NCI-H2081 (cell line): ENCODE data around the gene KIAA0319L.
A peak's percentile ranks its signal among the peaks of the same experiment; 100 is the strongest.
"Not testable (repeated sequence)": the region's sequence is repeated elsewhere in the genome, so short reads cannot be mapped to it uniquely, and the experiment has no call there.

Experiments
- DNase-seq, 2 experiments: peaks; one replicate each; lab custom pipeline; 2025; lab: John Stamatoyannopoulos, UW

The KIAA0319L gene

DNA sequence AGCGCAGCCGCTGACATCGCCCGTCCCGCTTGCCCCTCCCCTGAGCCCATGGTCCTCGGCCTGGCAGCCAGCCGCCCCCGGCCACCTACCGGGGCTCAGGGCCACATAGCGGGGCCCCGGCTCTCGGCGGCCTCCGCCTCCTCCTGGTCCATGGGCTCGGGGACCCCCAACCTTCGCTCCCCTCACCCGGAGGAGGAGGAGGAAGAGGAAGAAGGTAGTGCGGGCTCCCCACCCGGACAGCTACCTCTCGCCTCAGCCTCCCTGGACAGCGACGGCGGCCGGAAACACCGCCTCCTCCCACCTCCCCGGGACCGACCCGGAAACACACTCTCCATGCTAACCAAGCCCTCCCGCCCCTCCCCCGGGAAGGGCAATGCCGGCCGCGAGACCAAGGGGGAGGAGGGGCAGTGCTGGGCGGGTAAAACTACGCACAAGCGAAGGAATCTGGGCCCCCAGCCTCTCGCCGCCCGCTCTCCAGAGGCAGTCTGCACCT is at the start of gene KIAA0319L:
TSS of gene KIAA0319L (minus strand) at position 286 of the 493 bp plus-strand sequence. CDS start 2,912 bp downstream, outside the sequence.
- DNase-seq: peak; percentile 94

DNA sequence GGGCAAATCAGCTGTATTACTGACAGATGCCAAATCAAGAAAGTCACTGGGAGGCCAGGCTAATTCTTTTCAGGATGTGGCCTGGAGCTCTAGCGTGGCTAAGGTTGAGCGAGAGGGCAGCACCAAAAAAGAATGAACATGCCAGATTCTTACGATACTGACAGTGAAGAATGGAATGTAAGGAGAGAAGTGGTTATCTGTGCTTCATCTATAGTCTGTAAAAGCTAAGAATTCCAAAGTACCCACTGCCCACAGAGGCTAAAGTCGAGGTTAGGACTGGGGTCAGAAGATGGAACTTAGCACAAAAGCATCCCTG is 48.6 kb upstream of the KIAA0319L start:
- no peak for DNase-seq

DNA sequence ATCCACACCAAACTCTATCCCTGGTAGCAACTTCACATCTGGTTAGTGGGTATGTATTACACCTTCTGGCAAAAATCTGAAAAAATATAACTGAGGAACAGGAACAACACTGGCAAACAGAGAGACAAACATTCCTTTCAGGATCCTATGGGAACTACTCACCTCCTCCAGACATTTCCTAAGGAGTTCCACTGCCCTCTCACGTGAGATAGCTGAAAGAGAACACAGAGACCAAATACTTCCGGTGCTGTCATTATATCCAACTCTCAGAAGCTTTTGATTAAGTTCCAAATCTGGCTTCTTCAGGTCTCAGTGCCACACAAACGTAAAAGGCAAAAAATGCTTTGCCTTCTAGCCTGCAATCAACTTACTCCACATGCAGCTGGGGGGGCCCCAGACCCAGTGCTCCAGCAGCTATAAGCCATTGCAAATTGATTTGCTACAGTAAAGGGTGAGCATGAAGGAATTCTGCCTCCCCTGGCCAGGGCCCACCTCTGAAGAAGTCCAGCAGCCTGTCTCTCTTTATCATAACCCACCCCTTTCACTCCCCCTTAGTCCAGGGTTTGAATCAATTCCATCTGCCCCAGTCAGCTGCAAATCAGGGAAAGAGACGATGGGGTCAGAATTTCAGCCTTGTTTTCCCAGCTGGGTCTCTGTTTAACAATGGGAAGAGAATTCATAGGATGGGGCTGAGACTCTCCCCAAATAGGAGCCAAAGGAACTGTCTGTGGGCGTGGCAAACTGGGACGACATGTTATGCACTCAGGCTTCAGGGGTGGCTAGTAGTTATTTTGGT is 48.1 kb upstream of the KIAA0319L start:
- no peak for DNase-seq

DNA sequence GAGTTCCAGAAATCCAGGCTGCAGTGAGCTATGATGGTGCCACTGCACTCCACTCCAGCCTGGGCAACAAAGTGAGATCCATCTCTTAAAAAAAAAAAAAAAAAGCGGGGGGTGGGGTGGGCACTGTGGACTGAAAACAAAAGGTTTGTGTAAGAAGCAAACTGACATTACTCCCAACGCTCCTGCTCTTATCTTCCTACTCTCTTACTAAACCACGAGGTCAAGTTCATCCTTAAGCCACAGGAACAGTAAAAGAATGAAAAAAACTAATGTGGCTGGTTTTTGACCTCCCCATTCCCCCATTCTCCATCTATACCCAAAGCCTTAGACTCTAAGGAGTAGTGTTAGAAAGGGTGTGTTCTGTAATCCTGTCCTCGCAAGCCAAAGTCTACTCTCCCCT is 46.7 kb upstream of the KIAA0319L start:
- no peak for DNase-seq

DNA sequence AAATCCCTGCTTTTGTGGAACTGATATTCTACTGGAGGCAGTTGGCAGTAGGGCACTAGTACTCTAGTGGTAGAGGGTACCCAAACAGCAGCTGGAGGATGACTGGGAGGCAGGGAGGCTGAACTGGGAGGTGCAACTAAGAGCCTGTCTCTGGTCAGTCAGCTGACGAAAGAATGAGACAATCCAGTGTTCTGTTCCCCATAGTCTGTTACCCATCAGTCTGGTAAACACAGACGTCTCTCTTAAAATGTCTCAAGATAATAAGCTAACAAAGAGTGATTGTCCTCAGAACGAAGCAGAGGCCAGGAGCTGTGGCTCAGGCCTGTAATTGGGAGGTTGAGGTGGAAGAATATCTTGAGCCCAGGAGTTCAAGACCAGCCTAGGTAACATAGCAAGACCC is 46.3 kb upstream of the KIAA0319L start:
- DNase-seq: no peak

DNA sequence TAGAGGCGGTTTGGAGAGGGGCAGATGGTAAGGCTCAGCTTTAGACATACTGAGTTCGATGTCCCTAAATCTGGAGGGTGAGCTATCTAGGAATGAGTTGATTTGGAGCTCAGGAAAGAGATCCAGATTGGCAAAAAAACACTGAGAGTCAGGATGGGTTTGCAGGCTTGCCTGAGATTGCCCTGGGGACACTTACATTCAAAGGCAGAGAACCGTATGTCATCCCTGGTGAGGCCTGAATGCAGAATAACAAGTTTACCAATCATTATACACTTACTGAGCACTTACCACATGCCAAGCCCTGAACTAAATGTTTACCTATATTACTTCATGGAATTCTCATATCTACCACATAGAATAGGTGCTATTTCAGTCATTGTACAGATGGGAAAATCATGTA is 43.4 kb upstream of the KIAA0319L start:
- DNase-seq: no peak

DNA sequence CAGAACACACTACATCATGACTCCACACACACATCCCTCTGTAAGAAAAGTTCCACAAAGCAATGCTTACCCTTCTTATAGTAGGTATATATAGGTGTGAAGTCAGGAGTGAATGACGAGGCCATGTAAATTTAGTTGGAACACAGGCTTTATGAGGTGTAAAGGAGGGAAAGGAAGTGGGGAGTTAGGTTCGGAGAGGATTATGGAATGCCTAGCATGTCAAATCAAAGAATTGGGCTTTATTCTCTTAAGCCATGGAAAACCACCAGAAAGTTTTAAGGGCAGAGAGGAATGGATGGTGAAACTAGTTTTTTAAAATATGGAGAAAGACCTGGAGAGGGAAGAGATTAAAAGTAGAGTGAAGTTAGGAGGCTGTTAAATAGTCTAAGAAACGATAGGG is 42.2 kb upstream of the KIAA0319L start:
- no peak for DNase-seq

DNA sequence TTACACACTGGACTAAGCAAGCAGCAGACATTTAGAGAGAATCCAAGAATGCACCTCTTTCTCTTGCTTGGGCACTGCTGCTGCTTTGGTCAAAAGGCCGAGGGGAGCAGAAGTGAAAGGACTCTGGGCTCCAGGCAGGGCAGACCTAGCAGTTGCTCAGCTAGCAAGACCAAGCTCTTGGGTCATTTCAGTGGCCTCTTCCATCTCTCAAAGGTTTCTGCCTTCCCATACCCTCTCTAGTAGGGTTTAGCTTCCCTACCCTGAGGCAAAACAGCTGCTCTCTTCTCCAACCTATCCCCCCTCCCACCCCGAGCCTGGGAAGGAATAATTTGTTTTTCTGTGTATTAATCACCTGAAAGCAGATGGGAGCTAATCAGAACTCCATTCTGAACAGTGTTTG is 41.7 kb upstream of the KIAA0319L start:
- no peak for DNase-seq

DNA sequence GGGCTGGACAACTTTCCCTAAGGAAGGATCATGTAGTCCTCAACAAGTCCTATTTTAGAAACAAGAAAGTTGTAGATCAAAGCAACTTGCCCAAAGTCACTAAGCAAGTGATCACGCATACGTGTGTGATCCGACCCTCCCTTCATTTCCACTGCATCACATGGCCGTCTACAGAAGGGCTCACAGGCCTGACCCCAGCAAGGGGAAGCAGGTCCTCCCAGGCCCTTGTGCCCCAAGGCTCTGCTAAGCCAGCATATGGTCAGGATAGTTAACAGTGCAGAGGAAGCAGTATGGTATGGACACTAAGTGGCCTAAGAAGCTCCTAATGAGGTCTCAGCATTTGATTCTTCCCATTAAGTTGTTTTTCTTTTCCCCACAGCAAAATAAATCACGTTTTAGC is 40.7 kb upstream of the KIAA0319L start:
- DNase-seq: no peak

DNA sequence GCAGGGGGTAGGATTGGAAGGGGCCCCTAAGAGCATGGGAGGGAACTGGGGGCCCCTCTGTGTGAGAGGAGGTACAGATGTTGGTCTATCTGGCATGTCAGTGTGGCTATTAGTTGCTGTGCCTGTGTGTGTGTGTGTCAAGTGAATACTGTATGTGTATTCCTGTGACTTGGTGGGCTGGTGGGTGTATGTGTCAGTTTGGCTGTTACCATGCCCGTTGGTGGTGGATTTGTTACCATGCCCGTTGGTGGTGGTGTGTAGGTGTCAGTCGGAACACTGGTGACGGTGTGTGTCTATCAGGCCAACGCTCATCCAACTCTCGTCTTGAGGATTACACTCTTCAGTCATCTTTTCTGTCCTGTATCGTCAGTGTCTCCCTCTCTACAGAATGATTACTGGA is 38.5 kb upstream of the KIAA0319L start:
- DNase-seq: no peak

DNA sequence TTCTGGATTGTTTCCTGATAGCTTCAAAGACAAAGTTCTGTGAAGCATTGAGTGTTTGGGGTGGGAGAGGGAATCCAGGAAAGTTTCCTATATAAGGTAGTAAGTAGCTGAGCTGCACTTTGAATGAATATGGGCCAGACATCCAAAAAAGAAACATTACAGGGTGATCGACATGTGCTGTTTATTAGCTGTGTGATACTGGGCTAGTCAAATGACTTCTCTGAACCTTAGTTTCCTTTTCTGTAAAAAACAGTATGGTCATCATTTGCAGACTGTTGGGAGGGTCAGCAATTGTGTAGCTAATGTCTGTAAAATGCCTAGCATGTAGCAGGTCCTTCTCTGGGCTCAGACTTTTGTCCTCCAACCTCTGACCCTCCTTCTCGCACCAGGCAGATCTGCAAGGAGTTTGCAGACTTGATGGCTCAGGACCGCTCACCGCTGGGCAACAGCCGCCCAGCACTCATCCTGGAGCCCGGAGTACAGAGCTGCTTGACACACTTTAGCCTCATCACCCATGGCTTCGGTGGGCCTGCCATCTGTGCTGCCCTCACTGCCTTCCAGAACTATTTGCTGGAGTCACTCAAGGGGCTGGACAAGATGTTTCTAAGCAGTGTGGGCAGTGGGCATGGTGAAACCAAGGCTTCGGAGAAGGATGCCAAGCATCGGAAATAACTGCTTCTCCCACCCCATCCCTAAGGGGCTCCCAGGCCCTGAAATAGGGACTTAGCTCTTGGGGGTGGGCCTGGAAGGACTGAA is 37.0 kb upstream of the KIAA0319L start:
- no peak for DNase-seq

DNA sequence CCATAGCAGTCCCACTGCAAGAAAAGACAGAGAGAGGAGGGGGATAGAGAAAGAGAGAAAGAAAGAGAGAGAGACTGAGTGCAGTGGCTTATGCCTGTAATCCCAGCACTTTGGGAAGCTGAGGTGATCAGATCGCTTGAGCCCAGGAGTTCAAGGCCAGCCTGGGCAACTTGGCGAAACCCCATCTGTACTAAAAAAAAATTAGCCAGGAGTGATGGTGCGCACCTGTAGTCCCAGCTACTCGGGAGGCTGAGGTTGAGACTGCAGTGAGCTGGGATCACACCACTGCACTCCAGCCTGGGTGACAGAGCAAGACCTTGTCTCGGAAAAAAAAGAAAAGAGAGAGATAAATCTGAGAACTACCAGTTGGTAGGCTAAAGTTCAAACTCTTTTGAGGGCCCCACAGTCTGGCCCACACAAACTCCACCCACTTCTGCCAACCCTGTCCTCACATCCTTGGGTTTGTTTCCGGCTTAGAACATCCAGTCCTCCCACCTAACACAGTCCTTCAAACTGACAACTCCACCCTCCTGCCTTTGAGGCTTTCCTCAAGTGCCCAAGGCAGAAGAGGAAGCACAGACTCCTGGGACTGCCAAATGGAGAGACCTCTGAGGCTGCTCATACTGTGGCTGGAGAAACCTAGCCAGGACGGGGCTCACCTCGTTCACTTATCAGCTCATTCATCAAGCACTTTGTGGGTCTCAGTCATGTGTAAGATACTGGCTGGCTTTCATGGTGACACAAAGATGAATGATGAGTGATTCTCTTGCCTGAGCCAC is 36.0 kb upstream of the KIAA0319L start:
- DNase-seq: no peak

DNA sequence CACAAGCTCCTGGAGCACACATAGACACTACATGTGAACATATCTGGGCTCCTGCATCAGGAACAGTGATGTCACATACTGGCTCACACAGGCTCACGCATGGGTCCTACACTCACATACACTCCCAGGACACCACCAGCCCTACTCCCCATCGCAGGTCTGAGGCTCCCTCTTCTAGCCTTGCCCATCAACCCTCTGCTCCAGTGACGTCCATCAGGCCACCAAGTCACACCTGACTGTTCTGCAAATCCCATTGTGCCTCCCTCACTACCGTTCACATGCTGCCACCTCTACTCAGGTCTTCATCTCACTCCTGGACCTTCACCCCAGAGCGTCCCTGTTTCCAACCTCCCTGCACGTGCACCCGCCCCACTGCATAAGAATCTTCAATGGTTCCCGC is 34.0 kb upstream of the KIAA0319L start:
- no peak for DNase-seq

DNA sequence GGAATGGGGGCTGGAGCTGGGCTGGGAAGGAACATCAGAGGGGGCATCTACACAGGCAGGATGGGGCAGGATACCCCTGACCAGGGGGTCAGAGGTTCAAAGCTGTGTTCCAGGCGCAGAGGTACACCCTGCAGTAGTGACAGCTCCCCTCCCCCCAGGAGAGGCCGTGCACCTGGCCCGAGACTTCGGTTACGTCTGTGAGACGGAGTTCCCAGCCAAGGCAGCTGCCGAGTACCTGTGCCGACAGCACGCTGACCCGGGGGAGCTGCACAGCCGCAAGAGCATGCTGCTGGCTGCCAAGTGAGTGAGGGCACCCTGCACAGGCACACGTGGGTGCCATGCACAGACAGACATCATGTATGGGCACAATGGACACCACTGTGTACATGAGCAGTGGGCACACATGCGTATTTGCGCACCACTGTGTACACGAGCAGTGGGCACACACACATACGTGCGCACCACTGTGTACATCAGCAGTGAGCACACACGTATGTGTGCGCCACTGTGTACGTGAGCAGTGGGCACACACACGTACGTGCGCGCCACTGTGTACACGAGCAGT is 33.4 kb upstream of the KIAA0319L start:
- no peak for DNase-seq

DNA sequence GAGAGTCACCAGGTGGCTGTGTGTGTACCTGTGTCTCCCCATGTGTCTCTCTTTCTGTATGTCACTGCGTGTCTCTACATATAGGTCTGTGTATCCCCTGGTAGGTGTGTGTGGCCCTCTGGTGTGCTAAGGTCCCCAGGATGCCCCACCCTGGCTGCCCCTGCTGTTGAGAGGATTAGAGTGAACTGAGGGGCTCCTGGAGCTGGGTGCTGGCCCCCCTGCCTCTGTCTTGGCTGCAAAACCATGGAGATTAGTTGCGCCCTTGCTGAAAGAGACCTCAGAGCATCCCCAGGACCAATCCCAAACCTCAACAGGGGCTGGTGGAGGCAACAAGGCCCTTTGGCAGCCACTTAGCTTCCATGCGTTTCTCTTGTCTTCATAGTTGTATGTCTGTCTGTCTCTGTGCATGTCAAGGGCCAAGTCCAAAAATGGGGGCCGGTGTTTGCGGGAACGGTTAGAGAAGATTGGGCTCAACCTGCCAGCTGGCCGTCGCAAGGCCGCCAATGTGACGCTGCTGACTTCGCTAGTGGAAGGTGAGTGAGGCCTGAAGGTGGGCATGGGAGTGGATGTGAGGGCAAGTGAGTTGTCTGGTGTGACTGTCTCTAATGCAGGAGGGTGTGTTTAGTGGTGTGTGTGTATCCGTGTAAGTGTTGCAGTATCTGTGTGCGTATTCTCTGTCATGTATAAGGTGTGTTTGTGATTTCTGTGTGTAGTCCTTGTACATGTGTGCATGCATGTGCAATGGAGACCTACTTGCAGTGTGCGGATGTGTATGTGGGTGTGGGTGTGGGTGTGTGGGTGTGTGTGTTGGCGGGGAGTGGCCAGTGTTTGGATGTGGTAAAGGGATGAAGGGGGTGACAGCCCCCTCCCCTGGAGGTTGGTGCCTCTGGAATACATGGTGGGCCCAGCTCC is 32.6 kb upstream of the KIAA0319L start:
- DNase-seq: no peak

DNA sequence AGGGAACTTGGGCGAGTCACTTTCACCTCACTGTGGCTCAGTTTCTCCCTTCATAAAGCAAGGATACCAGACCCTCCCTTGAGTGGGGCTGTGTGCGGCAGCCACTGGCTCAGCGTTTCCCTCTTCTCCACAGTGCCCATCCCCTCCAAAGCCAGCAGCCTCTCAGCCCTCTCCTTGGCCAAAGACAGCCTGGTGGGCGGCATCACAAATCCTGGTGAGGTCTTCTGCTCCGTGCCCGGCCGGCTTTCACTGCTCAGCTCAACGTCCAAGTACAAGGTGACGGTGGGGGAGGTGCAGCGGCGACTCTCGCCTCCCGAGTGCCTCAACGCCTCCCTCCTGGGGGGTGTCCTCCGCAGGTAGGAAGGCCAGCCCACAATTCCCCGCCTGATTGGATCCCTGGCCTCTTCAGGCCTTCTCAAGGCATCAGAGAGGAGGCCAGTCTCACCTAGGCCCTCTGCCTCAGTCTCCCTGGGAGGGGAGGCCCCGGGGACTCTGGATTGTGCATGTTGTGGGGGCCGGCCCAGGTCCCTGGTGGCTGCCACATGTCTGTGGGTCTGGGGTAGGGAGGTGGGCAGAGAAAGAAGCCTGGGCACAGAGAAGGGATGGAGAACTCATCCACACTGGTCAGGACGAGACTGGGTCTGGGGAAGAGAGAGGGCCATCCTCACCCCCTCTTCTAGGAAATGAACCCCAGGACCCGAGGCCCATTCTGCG is 31.2 kb upstream of the KIAA0319L start:
- DNase-seq: no peak

DNA sequence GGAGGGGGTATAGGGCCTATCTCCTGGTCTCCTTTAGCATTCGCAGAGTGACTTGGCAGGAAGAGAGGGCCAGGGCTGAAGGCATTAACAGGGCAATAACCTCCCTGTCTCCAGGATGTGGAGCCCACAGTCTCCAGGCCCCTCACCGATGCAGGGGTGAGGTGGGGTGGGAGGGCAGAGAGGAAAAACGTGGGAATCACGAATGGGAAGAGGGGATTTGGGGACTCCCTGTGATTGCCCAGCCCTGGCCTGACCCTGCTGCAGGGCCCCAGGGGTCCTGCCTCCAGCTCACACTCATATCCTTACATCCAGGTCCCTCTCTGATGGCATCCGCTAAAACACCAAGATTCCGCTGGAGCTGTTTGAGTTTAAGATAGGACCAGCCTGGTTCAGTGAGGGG is 30.5 kb upstream of the KIAA0319L start:
- no peak for DNase-seq

DNA sequence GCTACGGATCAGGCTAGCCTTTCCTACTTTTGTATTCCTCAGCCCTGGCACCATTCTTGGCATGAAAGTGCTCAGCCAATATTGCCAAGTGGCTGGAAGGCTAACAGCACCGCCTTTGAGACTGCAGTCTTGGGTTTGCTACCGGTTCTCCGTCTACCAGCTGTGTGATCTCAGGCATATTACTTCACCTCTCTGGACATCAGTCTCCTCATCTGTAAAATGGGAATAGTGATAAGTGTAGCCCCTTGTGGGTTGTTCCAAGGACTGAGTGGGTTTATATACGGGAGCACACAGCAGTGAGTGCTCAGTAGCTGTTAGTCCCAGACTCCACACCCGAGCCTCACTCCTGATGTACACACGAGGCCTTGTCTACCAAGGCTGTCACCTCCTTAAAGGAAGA is 29.6 kb upstream of the KIAA0319L start:
- DNase-seq: no peak

DNA sequence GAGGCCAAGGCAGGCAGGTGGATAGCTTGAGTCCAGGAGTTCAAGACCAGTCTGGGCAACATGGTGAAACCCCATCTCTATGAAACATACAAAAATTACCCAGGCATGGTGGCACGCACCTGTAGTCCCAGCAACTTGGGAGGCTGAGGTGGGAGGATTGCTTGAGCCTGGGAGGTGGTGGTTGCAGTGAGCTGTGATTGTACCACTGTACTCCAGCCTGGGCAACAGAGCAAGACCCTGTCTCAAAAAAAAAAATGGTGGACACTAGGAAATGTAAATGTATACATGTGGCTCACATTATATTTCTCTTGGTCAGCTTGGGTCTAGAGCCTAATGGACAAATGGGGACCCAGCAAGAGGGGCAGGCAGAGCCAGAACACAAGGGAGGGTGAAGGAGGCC is 28.6 kb upstream of the KIAA0319L start:
- DNase-seq: not testable (repeated sequence)

DNA sequence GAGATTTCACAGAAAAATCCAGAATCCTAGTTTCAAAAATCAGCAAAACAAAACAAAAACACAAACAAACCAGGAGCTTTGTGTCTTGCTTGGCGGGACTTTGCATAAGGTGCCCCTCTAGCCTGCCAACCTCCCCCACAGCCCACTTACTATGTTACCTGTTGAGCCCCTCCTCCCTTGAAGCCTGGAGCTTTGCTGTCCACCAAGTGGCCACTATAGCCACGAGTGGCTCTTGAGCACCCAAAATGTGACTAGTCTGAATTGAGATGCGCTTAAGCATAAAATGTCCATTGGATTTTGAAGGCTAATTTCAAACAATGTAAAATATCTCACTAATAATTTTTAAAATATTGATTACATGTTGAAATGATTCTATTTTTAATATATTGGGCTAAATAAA is 28.1 kb upstream of the KIAA0319L start:
- no peak for DNase-seq

DNA sequence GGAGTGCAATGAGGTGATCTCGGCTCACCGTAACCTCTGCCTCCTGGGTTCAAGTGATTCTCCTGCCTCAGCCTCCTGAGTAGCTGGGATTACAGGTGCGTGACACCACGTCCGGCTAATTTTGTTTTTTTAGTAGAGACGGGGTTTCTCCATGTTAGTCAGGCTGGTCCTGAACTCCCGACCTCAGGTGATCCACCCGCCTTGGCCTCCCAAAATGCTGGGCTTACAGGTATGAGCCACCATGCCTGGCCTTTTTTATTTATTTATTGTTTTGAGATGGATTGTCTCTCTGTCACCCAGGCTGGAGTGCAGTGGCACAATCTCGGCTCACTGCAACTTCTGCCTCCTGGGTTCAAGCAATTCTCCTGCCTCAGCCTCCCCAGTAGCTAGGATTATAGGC is 24.4 kb upstream of the KIAA0319L start:
- DNase-seq: not testable (repeated sequence)
